Esophagus squamous epithelium (tissue), 4 donors: ENCODE results near the gene PRKCE.

Experiments used
- POLR2A ChIP-seq, 4 donors: fragments of 450-650 bp; IDR thresholded peaks; one replicate each; pipeline ENCODE4 v1.6.1; 2017; ENCODE audit warnings: antibody characterized with exemption in 4 of 4, mild to moderate bottlenecking in 4 of 4, moderate library complexity in 3 of 4
- TF ChIP-seq, protein P1 (sequence below), 6 experiments: fragments of 450-650 bp in 4 of 6; fragments of 200-600 bp in 2 of 6; sonication (generic) in 2 of 6; IDR thresholded peaks; one replicate each; pipeline ENCODE4 v1.5.1; 2016 to 2019; ENCODE audit warnings: antibody characterized with exemption in 6 of 6, mild to moderate bottlenecking in 4 of 6, moderate library complexity in 4 of 6

DNA sequence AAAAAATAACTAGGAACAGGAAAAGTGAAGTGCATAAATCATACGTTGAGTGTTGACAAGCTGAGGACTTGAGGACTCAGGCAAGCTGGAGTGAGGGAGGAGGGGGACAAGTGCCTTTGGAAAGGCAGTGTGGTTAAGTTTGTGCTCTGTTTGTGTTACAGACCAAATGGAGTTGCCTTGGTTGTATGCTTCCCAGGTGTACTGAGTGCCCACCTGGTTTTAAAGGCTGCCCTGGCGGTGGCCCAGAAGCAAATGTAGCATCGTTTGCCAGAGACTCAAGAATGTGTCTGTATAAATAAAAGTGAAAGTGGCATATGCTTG lies 240.9 kb downstream of the PRKCE start:
- no peak for TF ChIP-seq POLR2A (IDR thresholded peaks at IDR 0.05)
- TF ChIP-seq, protein P1, sequence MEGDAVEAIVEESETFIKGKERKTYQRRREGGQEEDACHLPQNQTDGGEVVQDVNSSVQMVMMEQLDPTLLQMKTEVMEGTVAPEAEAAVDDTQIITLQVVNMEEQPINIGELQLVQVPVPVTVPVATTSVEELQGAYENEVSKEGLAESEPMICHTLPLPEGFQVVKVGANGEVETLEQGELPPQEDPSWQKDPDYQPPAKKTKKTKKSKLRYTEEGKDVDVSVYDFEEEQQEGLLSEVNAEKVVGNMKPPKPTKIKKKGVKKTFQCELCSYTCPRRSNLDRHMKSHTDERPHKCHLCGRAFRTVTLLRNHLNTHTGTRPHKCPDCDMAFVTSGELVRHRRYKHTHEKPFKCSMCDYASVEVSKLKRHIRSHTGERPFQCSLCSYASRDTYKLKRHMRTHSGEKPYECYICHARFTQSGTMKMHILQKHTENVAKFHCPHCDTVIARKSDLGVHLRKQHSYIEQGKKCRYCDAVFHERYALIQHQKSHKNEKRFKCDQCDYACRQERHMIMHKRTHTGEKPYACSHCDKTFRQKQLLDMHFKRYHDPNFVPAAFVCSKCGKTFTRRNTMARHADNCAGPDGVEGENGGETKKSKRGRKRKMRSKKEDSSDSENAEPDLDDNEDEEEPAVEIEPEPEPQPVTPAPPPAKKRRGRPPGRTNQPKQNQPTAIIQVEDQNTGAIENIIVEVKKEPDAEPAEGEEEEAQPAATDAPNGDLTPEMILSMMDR (IDR thresholded peaks at IDR 0.05) = no peak
